ENCODE measurements around the gene NOC3L.

NOC3L gene

GRCh38 chr10:94324609-94325233 is 38.0 kb downstream of the NOC3L start:
- H3K4me3 ChIP-seq (ENCODE audit: low read length): no peak overlapping the region
- TF ChIP-seq, protein P1, sequence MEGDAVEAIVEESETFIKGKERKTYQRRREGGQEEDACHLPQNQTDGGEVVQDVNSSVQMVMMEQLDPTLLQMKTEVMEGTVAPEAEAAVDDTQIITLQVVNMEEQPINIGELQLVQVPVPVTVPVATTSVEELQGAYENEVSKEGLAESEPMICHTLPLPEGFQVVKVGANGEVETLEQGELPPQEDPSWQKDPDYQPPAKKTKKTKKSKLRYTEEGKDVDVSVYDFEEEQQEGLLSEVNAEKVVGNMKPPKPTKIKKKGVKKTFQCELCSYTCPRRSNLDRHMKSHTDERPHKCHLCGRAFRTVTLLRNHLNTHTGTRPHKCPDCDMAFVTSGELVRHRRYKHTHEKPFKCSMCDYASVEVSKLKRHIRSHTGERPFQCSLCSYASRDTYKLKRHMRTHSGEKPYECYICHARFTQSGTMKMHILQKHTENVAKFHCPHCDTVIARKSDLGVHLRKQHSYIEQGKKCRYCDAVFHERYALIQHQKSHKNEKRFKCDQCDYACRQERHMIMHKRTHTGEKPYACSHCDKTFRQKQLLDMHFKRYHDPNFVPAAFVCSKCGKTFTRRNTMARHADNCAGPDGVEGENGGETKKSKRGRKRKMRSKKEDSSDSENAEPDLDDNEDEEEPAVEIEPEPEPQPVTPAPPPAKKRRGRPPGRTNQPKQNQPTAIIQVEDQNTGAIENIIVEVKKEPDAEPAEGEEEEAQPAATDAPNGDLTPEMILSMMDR (conservative IDR thresholded peaks at IDR 0.05; ENCODE audit: low read length): no peak
- DNase-seq (ENCODE audit: low read depth): no peak

DNA sequence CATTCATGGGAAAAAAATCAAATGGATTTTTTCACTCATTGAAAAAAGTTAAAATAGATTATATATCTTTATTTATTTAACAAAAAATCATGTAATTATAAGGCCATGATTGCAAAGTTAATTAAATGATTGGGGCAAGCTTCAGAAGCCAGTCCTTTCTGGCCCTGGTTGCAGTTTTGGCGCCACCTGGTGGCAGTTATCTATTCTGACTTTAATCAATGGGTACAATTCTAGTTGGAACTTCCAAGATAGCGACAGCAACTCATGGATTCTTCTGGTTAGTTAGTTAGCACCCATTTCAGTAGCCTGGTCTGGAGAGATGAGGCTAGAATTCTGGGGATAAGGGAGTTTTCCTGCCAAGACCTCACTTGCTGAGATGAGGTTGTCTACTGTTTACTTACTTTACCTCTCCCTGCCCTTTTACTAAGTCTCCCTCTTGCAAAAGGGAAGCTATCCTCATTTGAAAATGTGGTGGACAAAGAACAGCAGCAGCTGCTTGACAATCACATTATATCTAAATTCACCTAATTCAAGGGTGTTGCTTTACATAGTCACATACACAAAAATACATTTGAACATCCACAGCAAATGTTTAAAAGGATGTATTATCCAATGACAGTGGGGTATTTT is 42.3 kb downstream of the NOC3L start:
- no peak overlapping the region for H3K4me3 ChIP-seq (ENCODE audit: low read length)
- DNase-seq (ENCODE audit: low read depth): peak; percentile 50
- TF ChIP-seq, protein P1 (conservative IDR thresholded peaks at IDR 0.05; ENCODE audit: low read length): peak; percentile 83

GRCh38 chr10:94316560-94316959 is 46.2 kb downstream of the NOC3L start:
- H3K4me3 ChIP-seq (ENCODE audit: low read length): no peak overlapping the region
- peak; percentile 25 for DNase-seq (ENCODE audit: low read depth)
- TF ChIP-seq, protein P1 (conservative IDR thresholded peaks at IDR 0.05; ENCODE audit: low read length): no peak

GRCh38 chr10:94315975-94316464 is 46.7 kb downstream of the NOC3L start:
- TF ChIP-seq, protein P1 (conservative IDR thresholded peaks at IDR 0.05; ENCODE audit: low read length): no peak
- peak; percentile 93 for DNase-seq (ENCODE audit: low read depth)

GRCh38 chr10:94315024-94315451 is 47.7 kb downstream of the NOC3L start:
- peak; percentile 88 for DNase-seq (ENCODE audit: low read depth)
- no peak overlapping the region for H3K4me3 ChIP-seq (ENCODE audit: low read length)
- TF ChIP-seq, protein P1 (conservative IDR thresholded peaks at IDR 0.05; ENCODE audit: low read length): peak; percentile 17; the same call in 1 of the 2 replicates

More at GRCh38 chr10:94315975-94316464, 46.7 kb downstream of the NOC3L start:
- H3K4me3 ChIP-seq (ENCODE audit: low read length): no peak overlapping the region

- TF ChIP-seq, protein P1 (conservative IDR thresholded peaks at IDR 0.05; ENCODE audit: low read length): no peak
- no peak overlapping the region for H3K4me3 ChIP-seq (ENCODE audit: low read length)
- no peak for DNase-seq (ENCODE audit: low read depth)
These were observed 52.4 kb downstream of the NOC3L start for GRCh38 chr10:94310369-94310768.

DNA sequence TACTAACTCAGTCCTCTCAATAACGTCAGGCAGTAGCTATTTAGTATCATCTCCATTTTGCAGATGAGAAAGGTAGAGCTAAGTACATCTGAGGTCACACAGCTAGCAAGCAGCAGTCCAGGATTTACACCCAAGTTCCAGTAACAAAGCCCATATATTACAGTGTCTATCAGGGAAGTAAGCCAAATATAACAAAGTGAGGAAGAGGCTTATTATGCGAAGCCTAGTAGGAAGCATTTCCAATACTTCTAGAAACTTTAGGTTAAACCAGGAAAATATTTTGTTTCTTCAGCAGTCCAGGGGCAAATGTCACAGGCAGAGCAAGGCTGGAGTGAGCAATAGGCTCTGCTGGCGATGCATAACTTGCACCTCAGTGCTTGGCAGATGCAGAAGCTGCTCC is 53.9 kb downstream of the NOC3L start:
- TF ChIP-seq, protein P1 (conservative IDR thresholded peaks at IDR 0.05; ENCODE audit: low read length): no peak
- no peak overlapping the region for H3K4me3 ChIP-seq (ENCODE audit: low read length)
- DNase-seq (ENCODE audit: low read depth): no peak
